ENCODE data around the gene SYF2.

SYF2 gene

DNA sequence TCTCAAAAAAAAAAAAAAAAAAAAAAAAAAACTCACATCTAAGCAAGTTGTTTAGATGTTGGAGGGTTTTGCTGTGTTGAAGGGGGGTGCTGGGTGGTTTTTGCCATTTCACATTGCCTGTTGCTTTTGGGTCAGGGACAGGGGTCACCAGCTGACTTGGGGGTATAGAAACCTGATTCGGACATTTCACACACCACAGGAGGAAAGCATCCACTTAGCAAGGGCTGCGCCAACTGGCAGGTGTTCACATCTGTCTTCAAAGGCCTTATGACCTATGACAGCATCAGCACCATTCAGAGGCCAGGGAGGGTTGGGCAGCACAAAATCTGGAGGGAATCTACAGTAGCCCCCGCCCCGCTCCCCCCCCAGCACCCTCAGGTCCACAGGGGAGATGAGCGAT, 45.2 kb downstream of the SYF2 start:
- in situ Hi-C loops (cut with MboI; ENCODE audit: low sequenced_read_pairs) = no loop called here

DNA sequence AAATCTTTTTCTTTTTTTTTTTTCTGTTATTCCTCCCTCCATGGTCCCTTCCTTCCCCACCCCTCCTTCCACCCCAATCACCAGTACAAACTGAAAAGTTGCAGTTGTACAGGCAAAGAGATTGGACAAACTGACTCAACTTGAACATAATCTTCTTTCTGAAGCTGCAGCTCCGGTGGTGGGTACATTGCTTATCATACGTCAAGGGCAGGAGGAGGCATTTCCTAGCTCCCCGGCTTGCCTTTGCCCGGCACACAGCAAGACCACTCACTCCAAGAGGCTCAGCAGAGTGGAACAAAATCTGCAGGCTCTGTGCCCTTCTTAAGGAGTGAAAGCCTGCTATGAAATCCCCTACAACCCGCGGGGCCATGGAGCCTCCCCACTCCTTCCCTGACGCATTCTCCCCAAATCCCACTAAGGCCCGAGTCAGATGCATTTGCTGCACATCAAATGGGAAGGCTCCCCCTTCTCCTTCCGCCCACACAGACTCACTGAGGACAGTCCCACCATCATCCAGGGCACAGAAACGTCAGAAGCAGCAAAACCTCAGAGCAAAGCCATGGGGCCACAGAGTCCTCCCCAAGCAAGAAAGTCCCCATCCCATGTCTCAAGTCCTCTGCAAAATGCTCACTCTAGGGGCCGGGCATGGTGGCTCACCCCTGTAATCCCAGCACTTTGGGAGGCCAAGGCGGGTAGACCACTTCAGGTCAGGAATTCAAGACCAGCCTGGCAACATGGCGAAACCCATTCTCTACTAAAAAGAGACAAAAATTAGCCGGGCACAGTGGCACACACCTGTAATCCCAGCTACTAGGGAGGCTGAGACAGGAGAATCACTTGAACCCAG, 45.9 kb downstream of the SYF2 start:
- in situ Hi-C loops (cut with MboI; ENCODE audit: low sequenced_read_pairs) = no loop called here

DNA sequence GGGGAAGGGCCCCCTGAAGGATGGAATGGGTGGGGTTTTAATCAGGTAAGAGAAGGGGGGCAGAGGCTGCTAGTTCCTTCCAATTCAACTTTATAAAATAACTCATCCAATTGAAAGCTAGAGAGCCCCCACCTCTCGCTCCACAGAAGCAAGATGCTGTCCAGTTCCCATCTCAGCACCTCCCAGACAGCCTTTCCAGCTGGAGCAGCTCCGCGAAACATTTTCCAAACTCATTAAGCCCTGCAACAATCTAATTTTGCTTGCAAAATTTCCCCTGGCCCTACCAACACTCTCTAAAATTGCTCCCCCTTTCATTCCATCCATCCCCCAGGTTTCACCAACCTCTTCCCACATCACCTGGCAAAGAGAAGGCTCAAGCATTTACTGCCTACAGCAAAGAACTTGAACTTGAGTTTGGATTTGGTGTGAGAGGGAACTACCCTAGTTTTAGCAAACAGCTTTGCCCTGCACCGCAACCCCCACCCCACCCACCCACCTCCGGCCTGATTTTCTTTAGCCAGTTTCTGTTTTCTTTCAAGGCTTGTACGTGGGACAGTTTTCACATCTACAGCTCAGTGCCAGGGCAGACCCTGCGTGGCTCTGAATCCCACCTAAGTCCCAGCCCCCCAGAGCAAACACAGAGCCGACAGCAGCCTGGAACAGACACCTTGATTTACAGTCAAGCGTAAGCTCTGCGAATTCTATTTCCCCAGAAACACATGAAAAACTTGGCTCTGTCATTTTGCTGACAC, 46.7 kb downstream of the SYF2 start:
- in situ Hi-C loops (cut with MboI; ENCODE audit: low sequenced_read_pairs) = no loop called here

DNA sequence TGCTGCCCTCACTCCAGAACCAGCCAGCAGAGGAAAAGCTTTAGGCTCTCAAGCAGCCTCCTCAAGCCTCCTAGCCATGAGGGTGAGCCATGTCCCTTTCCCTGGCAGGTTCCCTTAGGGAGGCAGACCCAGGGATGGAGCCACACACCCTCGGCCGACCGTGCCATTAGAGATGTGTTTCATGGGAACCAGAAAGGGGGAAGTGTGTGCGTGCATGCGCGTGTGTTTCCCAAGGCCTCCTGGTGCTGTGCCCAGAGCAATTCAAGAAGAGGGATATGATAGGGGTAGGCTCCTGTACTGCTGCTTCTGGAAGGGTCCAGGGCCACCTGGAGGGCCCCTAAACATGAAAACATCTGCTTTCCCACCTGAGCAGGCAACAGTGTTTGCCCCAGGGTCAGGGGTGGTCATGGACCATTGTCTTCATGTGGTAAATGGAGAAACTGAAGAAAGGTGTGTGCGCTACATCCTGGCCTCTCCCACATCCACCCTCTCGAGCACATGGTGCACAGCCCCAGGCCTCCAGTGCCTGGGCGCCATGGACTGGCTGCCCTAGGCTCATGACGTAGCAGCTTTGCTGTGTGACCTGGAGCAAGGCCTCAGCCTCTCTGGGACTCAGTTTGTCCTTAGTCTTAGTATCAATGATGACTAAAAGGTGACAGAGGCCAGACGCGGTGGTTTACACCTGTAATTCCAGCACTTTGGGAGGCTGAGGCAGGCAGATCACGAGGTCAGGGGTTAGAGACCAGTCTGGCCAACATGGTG, 48.1 kb downstream of the SYF2 start:
- in situ Hi-C loops (cut with MboI; ENCODE audit: low sequenced_read_pairs) = no loop called here

DNA sequence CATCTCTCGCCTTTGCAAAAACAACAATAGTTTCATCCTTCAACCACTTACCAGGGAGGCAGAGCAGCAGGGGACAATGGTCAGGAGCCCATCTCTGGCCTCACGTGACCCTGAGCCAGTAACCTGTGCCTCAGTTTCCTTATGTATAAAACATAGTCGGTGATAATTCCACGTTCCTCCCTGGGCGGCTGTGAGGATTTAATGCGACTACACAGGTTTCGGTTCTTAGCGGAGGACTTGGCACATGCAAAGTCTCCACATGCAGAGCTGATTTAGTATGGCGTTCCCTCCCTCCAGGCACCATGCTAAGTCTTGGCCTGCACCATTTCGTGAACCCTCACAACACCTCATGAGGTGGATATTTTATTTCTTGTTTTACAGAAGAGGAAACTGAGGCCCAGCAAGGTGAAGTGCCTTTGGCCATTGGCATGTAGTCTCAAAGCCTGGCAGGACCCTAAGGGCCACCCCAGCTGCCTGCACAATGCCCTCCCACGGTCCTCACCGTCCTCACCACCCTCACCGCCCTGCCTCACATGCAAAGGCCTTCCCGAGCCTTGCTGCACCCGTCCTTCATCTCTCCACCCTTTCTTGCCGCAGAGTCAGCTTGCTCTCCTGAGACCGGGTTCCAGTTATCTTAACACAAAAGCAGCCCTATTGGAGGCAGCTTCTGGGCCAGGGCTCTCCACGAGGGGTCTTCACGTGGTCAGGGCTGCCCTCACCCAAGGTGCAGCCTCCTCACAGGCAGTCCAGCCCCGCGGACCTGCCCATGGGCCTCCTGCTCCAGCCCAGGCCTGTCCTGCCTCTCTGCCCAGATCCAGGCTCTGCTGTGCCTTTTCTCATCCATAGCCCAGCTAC, 48.9 kb downstream of the SYF2 start:
- in situ Hi-C loops (cut with MboI; ENCODE audit: low sequenced_read_pairs) = no loop called here

DNA sequence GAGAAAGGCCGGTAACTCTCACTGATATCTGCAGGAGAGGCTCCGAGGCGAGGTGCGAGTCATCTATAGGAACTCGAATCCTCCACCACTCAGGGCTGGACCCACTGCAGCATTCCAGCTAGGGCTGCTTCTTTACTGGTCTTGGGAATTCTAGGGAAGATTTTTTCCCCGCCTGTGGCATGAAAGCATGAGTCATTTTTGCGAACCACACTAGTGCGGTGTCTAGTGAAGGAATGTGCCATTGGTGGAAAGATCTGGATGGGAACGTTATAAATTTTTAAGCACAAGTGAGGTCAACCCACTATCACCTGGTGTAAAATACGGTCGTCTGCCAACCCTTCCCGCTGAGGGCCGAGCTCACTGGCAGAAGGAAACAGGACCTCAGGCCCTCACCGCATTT, 49.7 kb downstream of the SYF2 start:
- in situ Hi-C loops (cut with MboI; ENCODE audit: low sequenced_read_pairs) = no loop called here

DNA sequence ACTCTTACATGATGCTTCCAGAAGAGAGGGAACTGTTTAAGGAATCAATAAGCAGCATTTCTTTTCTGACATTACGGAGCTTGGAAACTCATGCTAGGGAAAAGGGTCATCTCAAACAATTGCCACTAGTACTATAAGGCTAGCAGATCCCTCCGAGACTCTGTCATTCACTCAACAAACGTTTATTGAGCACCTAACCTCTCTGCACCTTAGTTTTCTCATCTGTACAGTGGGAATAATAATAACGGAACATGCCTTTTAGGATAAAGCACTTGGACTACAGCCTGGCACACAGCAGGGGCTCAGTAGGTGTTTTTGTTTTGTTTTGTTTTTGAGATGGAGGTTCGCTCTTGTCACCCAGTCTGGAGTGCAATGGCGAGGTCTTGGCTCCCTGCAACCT, 51.3 kb downstream of the SYF2 start:
- in situ Hi-C loops (cut with MboI; ENCODE audit: low sequenced_read_pairs) = no loop called here

DNA sequence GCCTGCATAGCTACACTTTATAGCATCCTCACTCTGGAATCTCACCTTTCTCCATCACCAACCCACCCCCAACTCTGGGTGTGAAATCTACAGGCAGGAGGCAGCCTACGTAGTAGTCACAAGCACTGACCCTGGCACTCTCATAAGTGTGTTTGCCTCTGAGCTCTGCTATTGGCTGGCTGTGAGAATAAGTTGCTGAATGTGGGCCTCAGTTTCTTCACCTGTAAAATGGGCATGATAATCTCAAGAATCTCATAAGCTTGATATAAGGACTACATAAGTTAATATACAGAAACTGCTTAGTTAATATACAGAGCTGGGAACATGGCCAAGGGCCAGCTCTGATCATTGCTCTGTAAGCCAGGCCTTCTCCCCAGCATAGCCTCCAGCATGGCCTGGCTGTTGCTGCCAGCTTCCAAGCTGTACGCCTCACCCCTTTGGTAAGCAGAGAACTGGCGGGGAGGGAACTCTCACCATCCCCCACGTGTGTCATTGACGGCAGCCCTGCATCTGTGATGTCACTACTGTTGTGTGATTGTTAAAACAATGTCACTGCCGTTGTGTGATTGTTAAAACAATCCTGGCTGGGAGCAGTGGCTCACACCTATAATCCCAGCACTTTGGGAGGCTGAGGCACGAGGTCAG, 53.3 kb downstream of the SYF2 start:
- in situ Hi-C loops (cut with MboI; ENCODE audit: low sequenced_read_pairs) = no loop called here

DNA sequence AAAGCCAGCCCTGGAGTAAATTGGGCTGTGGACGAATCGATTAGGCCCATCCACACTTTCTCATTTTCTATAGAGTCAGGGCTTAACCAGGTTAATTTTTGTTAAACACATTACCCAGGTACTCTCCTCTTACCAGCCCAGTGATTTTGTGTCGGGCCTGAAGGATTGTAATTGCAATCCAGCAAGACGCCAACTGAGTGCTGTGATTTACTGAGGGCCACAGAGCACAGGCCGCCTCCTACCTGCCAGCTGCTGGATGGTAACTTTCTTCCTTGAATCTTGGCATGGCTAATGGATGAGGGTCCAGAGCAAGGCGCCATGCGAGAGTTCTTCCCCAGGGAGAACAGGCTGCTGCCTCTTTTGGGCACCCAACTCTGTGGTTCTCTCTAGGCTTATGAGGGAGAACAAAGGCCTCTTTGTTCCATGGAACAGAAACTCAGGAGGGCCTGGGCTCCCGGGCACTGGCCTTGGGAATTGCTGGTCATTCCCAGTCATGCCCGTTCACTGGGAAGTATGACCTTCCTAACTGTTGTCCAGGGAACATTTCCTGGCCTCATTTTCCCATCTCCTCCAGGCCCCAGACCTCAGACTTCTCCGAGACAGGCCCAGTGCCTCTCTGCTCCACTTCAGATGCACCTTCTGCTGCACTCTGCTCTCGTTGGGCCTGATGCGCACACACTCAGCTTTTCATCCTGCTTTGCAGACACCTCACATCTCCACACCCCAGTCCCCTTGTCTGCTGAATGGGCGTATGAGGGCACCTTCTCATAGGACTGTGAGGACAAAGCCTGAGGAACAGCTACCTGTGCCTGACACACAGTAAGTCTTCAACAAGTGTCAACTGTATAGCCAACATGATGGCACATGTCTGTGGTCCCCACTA, 57.3 kb downstream of the SYF2 start:
- in situ Hi-C loops (cut with MboI; ENCODE audit: low sequenced_read_pairs) = no loop called here

DNA sequence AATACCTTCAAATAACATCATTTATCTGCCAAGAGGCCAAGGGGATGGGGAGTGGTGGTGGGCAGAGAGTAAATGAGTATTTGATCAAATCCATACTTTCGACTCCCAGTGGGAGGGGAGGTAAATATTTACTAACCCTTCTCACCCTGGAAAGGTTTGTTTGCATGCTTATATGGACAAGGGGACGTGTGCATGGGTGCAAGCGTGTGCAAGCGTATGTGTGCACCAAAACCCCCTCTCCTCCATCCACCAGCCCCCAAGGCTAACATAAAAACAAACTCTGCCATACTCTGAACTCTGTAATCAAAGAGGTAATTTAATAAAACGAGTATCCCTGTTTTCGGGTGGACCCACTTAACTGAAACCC, 58.0 kb downstream of the SYF2 start:
- in situ Hi-C loops (cut with MboI; ENCODE audit: low sequenced_read_pairs) = no loop called here

DNA sequence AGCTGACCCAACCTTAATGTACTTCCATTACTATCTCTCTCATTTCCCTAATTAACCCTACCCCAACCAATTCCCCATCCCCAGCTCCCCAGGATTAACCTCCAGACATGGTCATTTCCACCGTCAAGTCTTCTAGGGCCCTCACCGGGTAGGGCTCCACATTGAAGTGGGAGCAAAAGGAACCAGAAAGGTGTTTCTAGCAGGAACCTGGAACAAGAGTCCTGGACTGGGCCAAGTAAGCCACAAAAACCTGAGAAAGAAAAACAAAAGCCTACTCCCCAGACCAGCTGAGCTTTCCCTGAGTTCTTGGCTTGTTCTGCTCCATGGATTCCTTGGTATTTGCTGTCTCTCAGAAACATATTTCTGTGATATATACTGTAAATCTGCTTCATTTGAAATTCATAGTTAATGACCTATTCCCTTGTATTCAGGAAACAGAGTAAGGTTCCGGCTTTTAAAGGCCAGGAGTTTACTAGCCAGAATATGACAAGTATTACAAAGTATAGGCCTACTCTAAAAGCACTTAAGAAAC, 58.4 kb downstream of the SYF2 start:
- in situ Hi-C loops (cut with MboI; ENCODE audit: low sequenced_read_pairs) = no loop called here

All from HL-60/S4 (cell line).